Activated T-cell treated with anti-CD3 and anti-CD28 coated beads, Interleukin-2, amount 50 U/mL, for 72 hours (primary cell): ENCODE results near the gene ALG14. TPM values are rescaled to one million over a fixed set of nuclear protein-coding genes. Genes with fewer than 3 reads are reported as not detected.
A peak's percentile ranks its signal among the peaks of the same experiment; 100 is the strongest.

Experiments
- ATAC-seq, 2 donors: fragments of 150-1000 bp; cut with Tn5 transposase; replicated peaks in 1 of 2; 2 replicates each; pipeline ENCODE4 v1.10.0; 2021; ENCODE audit warnings: moderate library complexity in 2 of 2, mild to moderate bottlenecking in 1 of 2
- DNase-seq, 2 donors: peaks; one replicate each; pipeline ENCODE4 v3.0.0; 2021 to 2022; ENCODE audit warnings: mixed read lengths in 1 of 2
- H3K27ac Mint-ChIP-seq: one replicate; pipeline ENCODE4 v1.8.0; 2022; ENCODE audit warnings: mild to moderate bottlenecking, moderate library complexity, mixed read lengths
- H3K27me3 Mint-ChIP-seq: one replicate; pipeline ENCODE4 v1.8.0; 2022; ENCODE audit warnings: low read depth, mixed read lengths
- H3K36me3 Mint-ChIP-seq, 2 donors: one replicate each; pipeline ENCODE4 v1.8.0; 2022; ENCODE audit warnings: mixed read lengths in 2 of 2, mild to moderate bottlenecking in 1 of 2; ENCODE audit not compliant: insufficient read depth in 2 of 2
- H3K4me1 Mint-ChIP-seq: one replicate; pipeline ENCODE4 v1.8.0; 2022; ENCODE audit warnings: low read depth, mixed read lengths
- H3K4me3 Mint-ChIP-seq, 2 donors: one replicate each; pipeline ENCODE4 v1.8.0; 2022; ENCODE audit warnings: mild to moderate bottlenecking in 2 of 2, mixed read lengths in 2 of 2, moderate library complexity in 2 of 2
- H3K9me3 Mint-ChIP-seq, 2 donors: one replicate each; pipeline ENCODE4 v1.8.0; 2022; ENCODE audit warnings: mixed read lengths in 2 of 2
- total RNA-seq, 2 donors: library from RNA; stranded (reverse); gene quantifications; one replicate each; pipeline ENCODE4 v1.2.3, GENCODE V29; 2022

The ALG14 gene
- total RNA-seq, 2 donors from 2014 or later = 3.4 to 4.1 TPM

DNA sequence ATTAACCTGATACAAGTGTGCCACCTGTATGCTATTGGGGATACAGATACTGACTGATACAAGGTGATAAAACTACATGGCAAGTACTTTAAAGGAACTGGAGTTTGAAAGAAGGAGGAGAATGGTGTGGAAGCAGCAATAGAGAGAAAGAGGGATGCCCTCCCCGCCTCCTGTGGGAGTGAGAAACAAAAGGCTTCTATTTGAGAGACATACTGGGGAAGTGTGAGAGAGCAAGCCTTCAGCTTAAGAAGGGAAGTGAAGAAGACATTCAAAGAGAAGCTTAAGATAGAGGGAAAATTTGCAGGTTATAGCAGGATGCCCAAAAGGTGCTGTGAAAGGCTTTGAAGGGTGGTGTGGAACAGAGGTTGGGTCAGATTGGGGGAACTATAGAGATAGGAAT, 7.7 kb upstream of the ALG14 start:
- peaks cover 13% of the 10 kb centered on the region for H3K27me3 Mint-ChIP-seq
- H3K36me3 Mint-ChIP-seq = no peaks in the 10 kb centered on the region
- no peak overlapping the region for H3K27ac Mint-ChIP-seq
- no peaks in the 10 kb centered on the region for H3K4me1 Mint-ChIP-seq
- no peaks in the 10 kb centered on the region for H3K9me3 Mint-ChIP-seq
- no peak for ATAC-seq
- H3K4me3 Mint-ChIP-seq = no peak overlapping the region
- DNase-seq = no peak

DNA sequence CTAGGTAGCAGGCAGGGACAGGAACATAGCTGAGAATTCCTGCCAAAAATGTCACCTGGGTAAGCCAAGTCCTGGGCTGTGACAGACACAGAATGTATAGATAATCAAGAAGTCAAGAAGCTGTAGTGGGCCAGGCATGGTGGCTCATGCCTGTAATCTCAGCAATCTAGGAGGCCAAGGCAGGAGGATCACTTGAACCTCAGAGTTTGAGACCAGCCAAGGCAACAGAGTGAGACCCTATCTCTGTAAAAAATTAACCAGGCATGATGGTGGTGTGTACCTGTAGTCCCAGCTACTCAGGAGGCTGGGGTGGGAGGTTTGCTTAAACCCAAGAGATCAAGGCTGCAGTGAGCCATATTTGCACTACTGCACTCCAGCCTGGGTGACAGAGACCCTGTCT, 3.3 kb upstream of the ALG14 start:
- peaks cover 14% of the 10 kb centered on the region for H3K4me1 Mint-ChIP-seq
- H3K36me3 Mint-ChIP-seq = peaks cover 0 to under 1% of the 10 kb centered on the region in 2 donors
- H3K27ac Mint-ChIP-seq = no peak overlapping the region
- H3K4me3 Mint-ChIP-seq = no peak overlapping the region
- DNase-seq (no peak), ATAC-seq (no peak)
- no peaks in the 10 kb centered on the region for H3K9me3 Mint-ChIP-seq
- H3K27me3 Mint-ChIP-seq = no peaks in the 10 kb centered on the region

DNA sequence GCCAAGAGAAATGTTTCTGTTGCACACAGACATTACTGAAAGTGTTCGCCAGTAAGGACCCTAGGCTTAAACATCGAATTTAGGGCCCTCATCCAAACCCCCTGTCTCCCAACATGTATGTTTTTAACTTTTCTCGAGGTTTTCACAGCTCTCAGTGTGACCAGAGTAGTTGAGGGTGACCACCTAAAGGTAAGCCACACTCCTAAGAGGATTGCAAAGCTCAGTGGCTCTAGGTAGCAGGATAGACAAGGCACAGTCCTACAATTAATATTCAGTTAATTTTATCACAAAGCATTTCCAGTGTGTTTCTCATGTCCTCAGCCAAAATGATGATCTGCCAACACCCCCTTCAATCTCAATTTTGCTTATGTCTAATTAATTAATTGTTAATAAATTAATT, 695 bp upstream of the ALG14 start:
- DNase-seq = no peak
- Mint-ChIP-seq H3K4me3 (peak overlapping the region; percentile 95 to 97), H3K4me1 (peaks cover 17% of the 10 kb centered on the region), H3K36me3 (peaks cover 0 to 2% of the 10 kb centered on the region in 2 donors), H3K27me3 (no peaks in the 10 kb centered on the region), H3K27ac (peak overlapping the region; percentile 95), H3K9me3 (no peaks in the 10 kb centered on the region)
- ATAC-seq = no peak

DNA sequence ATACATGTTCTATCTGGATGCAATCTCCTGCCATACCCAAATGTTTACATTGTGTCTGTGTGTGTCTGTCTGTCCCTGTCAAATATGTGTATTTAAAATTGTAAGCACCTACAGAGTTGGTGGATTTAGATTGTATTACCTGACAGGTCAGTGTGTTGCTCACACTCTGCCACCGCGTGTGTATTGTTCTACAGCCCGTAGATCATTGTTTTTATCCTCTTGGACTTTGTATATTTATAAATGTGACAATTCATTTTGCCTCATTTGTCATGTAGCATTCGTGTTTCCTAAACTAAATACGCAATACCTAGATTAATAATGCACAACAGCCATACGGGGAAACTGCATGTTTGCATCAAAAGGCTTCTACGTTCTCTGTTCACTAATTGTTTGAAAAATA, 634 bp downstream of the ALG14 start:
- Mint-ChIP-seq H3K4me3 (peak overlapping the region; percentile 95 to 97), H3K36me3 (peaks cover 0 to 2% of the 10 kb centered on the region in 2 donors), H3K27me3 (no peaks in the 10 kb centered on the region), H3K4me1 (peaks cover 17% of the 10 kb centered on the region), H3K27ac (peak overlapping the region; percentile 95), H3K9me3 (no peaks in the 10 kb centered on the region)
- DNase-seq = no peak
- ATAC-seq = no peak

DNA sequence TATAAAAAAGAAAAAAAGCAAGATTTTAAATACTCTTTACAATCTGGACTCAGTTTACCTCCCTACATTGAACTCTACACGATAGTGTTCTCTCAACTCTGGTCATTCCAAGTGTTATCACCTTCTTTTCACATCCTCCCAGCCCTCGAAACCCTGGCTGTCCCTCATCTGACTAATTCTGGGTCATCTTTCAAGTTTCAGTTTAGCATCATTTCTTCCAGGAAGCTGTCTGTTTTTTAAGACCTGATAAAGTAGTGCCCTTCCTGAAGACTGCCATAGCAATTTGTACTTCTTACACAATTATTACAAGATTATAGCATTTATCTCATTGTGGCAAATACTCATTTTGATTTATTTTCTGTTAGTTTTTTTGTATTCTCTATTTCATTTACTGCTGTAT, 1.2 kb downstream of the ALG14 start:
- H3K27ac Mint-ChIP-seq = peak overlapping the region; percentile 95
- H3K36me3 Mint-ChIP-seq = peaks cover 0 to 2% of the 10 kb centered on the region in 2 donors
- no peaks in the 10 kb centered on the region for H3K27me3 Mint-ChIP-seq
- DNase-seq (peak; percentile 11), ATAC-seq (no peak)
- H3K9me3 Mint-ChIP-seq = no peaks in the 10 kb centered on the region
- H3K4me1 Mint-ChIP-seq = peaks cover 17% of the 10 kb centered on the region
- peak overlapping the region; percentile 95 to 97 for H3K4me3 Mint-ChIP-seq

DNA sequence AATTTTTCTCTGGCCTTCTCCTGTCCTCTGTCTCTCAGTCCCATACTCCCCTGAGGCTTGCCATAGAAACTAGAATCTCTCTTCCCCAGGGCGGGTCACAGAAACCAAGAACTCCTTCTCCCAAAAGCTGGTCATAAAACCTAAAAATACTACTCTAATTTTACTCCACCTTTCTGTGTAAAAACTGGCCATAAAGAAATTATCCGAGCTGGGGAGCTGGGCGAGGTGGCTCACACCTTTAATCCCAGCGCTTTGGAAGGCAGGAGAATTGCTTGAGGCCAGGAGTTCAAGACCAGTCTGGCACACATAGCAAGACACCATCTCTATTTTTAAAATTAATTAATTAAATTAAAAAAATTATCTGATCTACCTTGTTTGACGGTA, 3.0 kb downstream of the ALG14 start:
- no peak overlapping the region for H3K27ac Mint-ChIP-seq
- no peak overlapping the region for H3K4me3 Mint-ChIP-seq
- no peaks in the 10 kb centered on the region for H3K27me3 Mint-ChIP-seq
- DNase-seq (no peak), ATAC-seq (no peak)
- no peaks in the 10 kb centered on the region for H3K9me3 Mint-ChIP-seq
- peaks cover 17% of the 10 kb centered on the region for H3K4me1 Mint-ChIP-seq
- H3K36me3 Mint-ChIP-seq = peaks cover 0 to 2% of the 10 kb centered on the region in 2 donors

DNA sequence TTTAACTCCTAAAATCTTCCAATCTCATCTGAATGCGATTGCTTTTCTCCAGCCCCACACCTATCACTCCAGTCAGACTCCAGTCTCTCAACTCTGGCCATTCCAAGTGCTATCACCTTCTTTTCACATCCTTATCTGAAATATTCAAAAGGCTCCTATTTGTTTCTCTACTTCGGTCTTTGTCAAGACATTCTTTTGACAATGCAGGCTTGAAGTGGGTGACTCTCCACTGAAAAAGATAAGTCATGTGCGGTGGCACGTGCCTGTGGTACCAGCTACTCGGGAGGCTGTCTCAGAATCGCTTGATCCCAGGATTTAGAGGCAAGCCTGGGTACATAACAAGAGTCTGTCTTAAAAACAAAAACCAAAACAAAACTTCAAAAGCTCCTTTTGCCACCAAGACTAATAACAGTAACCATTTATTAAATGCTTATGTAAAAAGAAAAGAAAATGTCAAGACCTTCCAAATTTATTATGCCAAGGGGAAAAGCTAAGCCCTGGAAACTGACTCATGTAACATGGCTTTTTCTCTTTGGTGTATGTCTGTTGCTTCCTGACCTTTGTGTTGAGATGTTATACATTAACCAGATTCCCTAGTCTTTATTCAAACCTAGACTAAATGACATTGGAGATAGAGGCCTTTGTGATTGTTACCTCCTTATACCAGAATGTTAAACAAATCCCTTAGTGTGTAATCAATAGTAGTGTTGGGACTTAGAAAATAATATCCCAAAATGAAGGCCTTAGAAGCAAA, 3.6 kb downstream of the ALG14 start:
- no peak for DNase-seq
- H3K36me3 Mint-ChIP-seq = peaks cover 0 to 2% of the 10 kb centered on the region in 2 donors
- H3K4me1 Mint-ChIP-seq = peaks cover 17% of the 10 kb centered on the region
- no peak overlapping the region for H3K4me3 Mint-ChIP-seq
- H3K27ac Mint-ChIP-seq = no peak overlapping the region
- H3K9me3 Mint-ChIP-seq = no peaks in the 10 kb centered on the region
- ATAC-seq = no peak
- H3K27me3 Mint-ChIP-seq = no peaks in the 10 kb centered on the region

DNA sequence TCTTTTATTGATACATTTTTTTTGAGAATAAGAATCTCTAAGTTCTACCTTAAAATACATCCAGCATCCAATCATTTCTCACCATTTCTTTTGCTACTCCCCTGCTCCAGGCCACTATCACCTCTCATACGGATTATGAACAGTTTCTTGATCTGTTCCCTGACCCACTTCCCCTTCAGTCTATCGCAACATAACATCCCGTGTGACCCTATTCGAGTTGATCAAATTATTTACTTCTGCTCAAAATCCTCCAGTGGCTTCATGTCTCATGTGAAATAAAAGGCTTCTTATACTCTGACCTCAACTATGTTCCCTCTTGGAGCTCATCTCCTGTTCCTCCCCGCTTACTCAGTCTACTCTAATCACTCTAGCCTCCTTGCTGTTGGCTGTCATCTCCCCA, 5.2 kb downstream of the ALG14 start:
- ATAC-seq (no peak), DNase-seq (no peak)
- Mint-ChIP-seq H3K27ac (no peak overlapping the region), H3K4me1 (peaks cover 17% of the 10 kb centered on the region), H3K27me3 (no peaks in the 10 kb centered on the region), H3K4me3 (no peak overlapping the region), H3K36me3 (peaks cover 0 to 4% of the 10 kb centered on the region in 2 donors), H3K9me3 (no peaks in the 10 kb centered on the region)

DNA sequence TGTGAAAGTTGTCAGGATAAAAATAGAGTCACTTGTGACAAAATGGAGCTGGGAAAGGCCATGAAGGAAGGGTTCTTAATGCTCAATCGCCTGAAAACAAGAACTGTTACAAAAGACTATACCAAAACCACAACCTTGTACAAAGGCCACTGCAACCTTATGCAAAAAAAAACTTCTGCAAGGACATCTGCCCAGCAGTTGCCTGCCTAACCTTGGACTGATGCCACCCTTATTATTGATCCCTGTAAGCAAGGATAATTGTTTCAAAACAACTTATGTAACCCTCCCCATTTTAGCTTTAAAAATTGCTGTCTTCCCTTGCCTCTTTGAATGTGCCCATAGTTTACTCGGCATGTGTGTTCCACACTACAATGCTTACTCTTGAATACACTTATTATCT, 5.7 kb downstream of the ALG14 start:
- Mint-ChIP-seq H3K27me3 (no peaks in the 10 kb centered on the region), H3K36me3 (peaks cover 0 to 4% of the 10 kb centered on the region in 2 donors), H3K4me3 (no peak overlapping the region), H3K9me3 (no peaks in the 10 kb centered on the region), H3K27ac (no peak overlapping the region), H3K4me1 (peaks cover 13% of the 10 kb centered on the region)
- DNase-seq = no peak
- ATAC-seq = no peak

DNA sequence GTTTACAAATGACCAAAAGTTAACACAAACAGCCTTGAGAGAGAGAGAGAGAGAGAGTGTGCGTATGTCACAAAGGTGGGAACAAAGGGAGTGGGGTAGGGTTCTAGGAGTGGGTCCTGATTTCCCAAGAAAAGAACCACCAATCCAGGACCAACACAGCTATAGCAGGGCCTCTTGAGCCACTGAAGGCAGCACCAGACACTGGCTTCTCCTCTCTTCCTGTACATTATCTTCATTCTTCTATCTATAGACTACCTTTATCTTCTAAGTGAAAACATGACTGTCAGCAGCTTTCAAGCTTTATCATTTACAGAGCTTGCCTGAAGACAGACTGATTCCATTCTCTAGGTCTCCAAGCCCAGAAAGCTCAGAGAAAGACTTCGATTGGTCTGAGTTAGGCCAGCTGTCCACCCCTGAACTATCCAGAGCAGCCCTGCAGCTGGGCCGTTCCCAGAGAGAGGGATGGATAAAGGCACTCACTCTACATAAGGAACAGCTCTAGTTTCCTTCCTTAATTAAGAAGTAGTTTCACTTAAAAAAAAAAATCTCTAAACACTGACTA, 11.2 kb downstream of the ALG14 start:
- DNase-seq = no peak
- Mint-ChIP-seq H3K36me3 (peaks cover 0 to 2% of the 10 kb centered on the region in 2 donors), H3K9me3 (no peaks in the 10 kb centered on the region), H3K27ac (no peak overlapping the region), H3K4me1 (no peaks in the 10 kb centered on the region), H3K4me3 (no peak overlapping the region), H3K27me3 (no peaks in the 10 kb centered on the region)
- no peak for ATAC-seq

DNA sequence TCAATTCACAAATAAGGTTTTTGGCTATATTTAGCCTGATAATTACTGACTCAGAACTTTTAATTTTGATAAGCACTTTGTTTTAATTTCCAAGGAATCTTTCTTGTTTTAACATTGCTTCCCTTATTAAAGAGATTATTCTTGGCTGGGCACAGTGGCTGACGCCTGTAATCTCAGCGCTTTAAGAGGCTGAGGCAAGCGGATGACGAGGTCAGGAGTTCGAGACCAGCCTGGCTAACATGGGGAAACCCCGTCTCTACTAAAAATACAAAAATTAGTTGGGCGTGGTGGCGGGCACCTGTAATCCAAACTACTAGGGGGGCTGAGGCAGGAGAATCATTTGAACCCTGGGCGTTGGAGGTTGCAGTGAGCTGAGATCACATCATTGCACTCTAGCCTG, 13.8 kb downstream of the ALG14 start:
- Mint-ChIP-seq H3K9me3 (no peaks in the 10 kb centered on the region), H3K27ac (no peak overlapping the region), H3K4me3 (no peak overlapping the region), H3K27me3 (no peaks in the 10 kb centered on the region), H3K4me1 (no peaks in the 10 kb centered on the region), H3K36me3 (peaks cover 0 to 2% of the 10 kb centered on the region in 2 donors)
- ATAC-seq = no peak
- DNase-seq = no peak

DNA sequence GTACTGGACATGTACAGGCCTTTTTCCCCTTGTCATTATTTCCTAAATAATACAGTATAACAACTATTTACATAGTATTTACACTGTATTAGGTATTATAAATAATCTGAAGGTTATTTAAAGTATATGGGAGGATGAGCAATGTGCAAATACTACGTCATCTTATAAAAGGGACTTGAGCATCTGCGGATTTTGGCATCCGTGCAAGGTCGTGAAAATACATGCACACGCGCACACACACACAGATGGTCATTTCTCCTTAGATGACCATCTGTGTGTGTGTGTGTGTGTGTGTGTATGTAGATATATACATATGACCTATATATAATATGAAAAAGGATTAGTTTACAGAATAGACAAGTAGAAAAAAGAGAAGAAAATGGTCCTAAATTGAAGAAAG, 15.4 kb downstream of the ALG14 start:
- ATAC-seq = no peak
- no peaks in the 10 kb centered on the region for H3K36me3 Mint-ChIP-seq
- H3K9me3 Mint-ChIP-seq = no peaks in the 10 kb centered on the region
- H3K27ac Mint-ChIP-seq = no peak overlapping the region
- DNase-seq = no peak
- no peak overlapping the region for H3K4me3 Mint-ChIP-seq
- H3K27me3 Mint-ChIP-seq = no peaks in the 10 kb centered on the region
- no peaks in the 10 kb centered on the region for H3K4me1 Mint-ChIP-seq

DNA sequence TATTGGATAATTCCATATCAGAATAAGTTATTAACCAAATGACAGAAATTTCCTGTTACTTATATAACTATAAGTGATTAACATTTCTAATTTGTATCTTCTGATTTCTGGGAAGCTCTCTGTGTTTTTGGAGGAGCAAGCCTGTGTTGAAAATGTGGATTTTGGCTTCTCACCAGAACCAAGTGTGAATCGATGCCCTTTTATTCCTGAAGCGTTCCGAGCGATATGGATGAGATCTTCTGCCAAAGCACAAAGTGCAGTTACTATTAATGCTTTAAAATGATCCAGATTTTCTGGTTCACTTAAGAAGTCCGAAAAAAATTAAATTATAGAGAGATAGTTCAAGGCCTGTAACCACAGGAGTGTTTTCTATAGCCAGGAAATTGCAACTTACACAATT, 22.8 kb downstream of the ALG14 start:
- Mint-ChIP-seq H3K27me3 (no peaks in the 10 kb centered on the region), H3K4me1 (no peaks in the 10 kb centered on the region), H3K9me3 (no peaks in the 10 kb centered on the region), H3K27ac (no peak overlapping the region), H3K4me3 (no peak overlapping the region), H3K36me3 (no peaks in the 10 kb centered on the region)
- DNase-seq (no peak), ATAC-seq (no peak)

DNA sequence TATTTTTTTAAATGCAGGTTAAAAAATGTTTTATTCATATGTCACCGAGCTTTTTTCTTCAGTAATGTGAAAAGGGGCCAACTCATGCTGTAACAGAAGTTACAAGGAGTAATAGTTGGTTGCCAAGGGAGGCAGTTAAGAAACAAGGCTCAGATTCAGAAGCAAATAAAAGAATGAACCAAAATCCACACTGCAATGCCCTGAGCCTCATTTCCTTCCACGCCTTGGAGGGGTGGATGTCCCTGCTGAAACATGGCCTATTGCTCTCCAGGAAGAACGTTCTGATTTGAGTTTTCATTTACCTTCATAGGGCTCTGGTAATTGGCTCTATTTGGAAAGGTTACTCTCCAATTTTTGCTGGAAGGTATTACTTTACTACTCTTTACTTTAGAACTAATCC, 24.4 kb downstream of the ALG14 start:
- DNase-seq (no peak), ATAC-seq (no peak)
- no peaks in the 10 kb centered on the region for H3K36me3 Mint-ChIP-seq
- H3K4me1 Mint-ChIP-seq = no peaks in the 10 kb centered on the region
- no peak overlapping the region for H3K27ac Mint-ChIP-seq
- no peaks in the 10 kb centered on the region for H3K9me3 Mint-ChIP-seq
- H3K27me3 Mint-ChIP-seq = no peaks in the 10 kb centered on the region
- no peak overlapping the region for H3K4me3 Mint-ChIP-seq
